Smooth muscle cell (in vitro differentiated cells): ENCODE measurements around the gene BHMT. TPM values are rescaled to one million over a fixed set of nuclear protein-coding genes. Genes with fewer than 3 reads are reported as not detected.

Experiments used
- DNase-seq: peaks from one replicate; lab custom pipeline; 2025; ENCODE audit not compliant: unreplicated experiment; lab: John Stamatoyannopoulos, UW
- H2AFZ ChIP-seq: fragments of 200-600 bp; sonication (generic); 2 replicates; pipeline ENCODE4 v1.6.0; 2016; ENCODE audit warnings: antibody characterized with exemption, low read depth, mild to moderate bottlenecking
- H3F3A ChIP-seq: fragments of 200-600 bp; sonication (generic); 2 replicates; pipeline ENCODE4 v1.6.0; 2017; ENCODE audit warnings: antibody characterized with exemption, low read depth
- H3K27ac ChIP-seq: fragments of 200-600 bp; sonication (generic); 2 replicates; pipeline ENCODE4 v1.5.1; 2016; ENCODE audit warnings: low read depth, mild to moderate bottlenecking
- H3K27me3 ChIP-seq: fragments of 200-600 bp; sonication (generic); 2 replicates; pipeline ENCODE4 v1.6.1; 2016; ENCODE audit warnings: low read depth, mild to moderate bottlenecking
- H3K36me3 ChIP-seq: fragments of 200-600 bp; sonication (generic); 2 replicates; pipeline ENCODE4 v1.5.1; 2016; ENCODE audit warnings: low read depth
- H3K4me1 ChIP-seq: fragments of 200-600 bp; sonication (generic); 2 replicates; pipeline ENCODE4 v1.5.1; 2016; ENCODE audit warnings: low read depth
- H3K4me2 ChIP-seq: fragments of 200-600 bp; sonication (generic); 2 replicates; pipeline ENCODE4 v1.6.0; 2016; ENCODE audit warnings: mild to moderate bottlenecking
- H3K4me3 ChIP-seq: fragments of 200-600 bp; sonication (generic); 2 replicates; pipeline ENCODE4 v1.5.1; 2016; ENCODE audit warnings: mild to moderate bottlenecking
- H3K79me2 ChIP-seq: fragments of 200-600 bp; sonication (generic); 2 replicates; pipeline ENCODE4 v1.6.0; 2016; ENCODE audit warnings: low read depth, mild to moderate bottlenecking
- H3K9ac ChIP-seq: fragments of 200-600 bp; sonication (generic); 2 replicates; pipeline ENCODE4 v1.6.0; 2016; ENCODE audit warnings: low read depth
- H3K9me3 ChIP-seq: fragments of 200-600 bp; sonication (generic); replicated peaks from 2 replicates; pipeline ENCODE4 v1.5.1; 2016; ENCODE audit warnings: low read depth
- H4K20me1 ChIP-seq: fragments of 200-600 bp; sonication (generic); 2 replicates; pipeline ENCODE4 v1.6.0; 2016; ENCODE audit warnings: low read depth
- WGBS: methylation state at CpG from one replicate; pipeline ENCODE4 v1.1.7; 2016; ENCODE audit warnings: low lambda C conversion rate; 5-methylcytosine and 5-hydroxymethylcytosine counted together
- polyA plus RNA-seq: library from polyadenylated mRNA; unstranded; fragments of >200 nt; fragmentation: Nextera tagmentation; extraction: Ambion mirVana; gene quantifications from 2 replicates; pipeline ENCODE4 v1.2.1, GENCODE V29; 2016
- total RNA-seq: library from RNA; depleted of rRNA; stranded (reverse); fragments of >200 nt; gene quantifications from 2 replicates; pipeline ENCODE4 v1.2.3, GENCODE V29; 2014
- TF ChIP-seq, protein P1 (sequence below): fragments of 200-600 bp; sonication (generic); IDR thresholded peaks from 2 replicates; pipeline ENCODE4 v1.5.1; 2017; ENCODE audit warnings: borderline replicate concordance, mild to moderate bottlenecking, antibody characterized with exemption; ENCODE audit not compliant: insufficient read depth, poor library complexity, severe bottlenecking

Gene BHMT
- total and polyA plus RNA-seq, 2 experiments from 2014 or later = not detected

DNA sequence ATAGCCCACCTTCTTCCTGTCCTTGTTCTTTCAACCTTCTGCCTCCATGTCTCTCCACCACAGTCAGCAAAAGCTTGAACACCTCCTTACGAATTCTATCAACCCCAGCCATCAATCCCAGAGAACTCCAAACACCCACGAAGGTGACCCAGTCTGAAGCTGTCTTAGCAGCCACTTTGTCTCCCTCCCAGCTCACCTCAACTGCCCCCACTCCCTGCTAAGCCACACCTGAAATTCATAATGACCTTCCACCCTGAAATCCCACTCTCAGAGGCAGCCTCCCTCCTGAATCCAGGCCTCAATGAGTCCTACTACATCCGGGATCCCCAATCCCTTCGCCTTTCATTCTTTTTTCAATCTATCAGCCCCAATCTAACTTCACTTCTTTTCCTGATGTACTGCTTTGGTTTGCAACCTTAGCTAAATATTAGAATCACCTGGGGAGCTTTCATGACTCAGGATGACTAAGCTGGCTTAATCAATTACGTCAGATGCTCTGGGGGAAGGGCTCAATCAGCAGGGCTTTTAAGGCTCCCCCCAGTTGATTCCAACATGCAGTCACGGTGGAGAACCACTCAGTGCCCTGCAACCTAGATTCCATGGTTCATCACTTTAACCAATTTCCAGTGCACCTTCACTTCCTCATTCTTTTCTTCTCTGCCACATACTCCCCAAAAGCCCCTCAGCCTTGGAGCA lies 32.2 kb downstream of the BHMT start:
- TF ChIP-seq, protein P1, sequence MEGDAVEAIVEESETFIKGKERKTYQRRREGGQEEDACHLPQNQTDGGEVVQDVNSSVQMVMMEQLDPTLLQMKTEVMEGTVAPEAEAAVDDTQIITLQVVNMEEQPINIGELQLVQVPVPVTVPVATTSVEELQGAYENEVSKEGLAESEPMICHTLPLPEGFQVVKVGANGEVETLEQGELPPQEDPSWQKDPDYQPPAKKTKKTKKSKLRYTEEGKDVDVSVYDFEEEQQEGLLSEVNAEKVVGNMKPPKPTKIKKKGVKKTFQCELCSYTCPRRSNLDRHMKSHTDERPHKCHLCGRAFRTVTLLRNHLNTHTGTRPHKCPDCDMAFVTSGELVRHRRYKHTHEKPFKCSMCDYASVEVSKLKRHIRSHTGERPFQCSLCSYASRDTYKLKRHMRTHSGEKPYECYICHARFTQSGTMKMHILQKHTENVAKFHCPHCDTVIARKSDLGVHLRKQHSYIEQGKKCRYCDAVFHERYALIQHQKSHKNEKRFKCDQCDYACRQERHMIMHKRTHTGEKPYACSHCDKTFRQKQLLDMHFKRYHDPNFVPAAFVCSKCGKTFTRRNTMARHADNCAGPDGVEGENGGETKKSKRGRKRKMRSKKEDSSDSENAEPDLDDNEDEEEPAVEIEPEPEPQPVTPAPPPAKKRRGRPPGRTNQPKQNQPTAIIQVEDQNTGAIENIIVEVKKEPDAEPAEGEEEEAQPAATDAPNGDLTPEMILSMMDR = no peak
- WGBS = 83% methylated on average over 6 of the region's 6 CpGs
- H2AFZ ChIP-seq = no peak overlapping the region

DNA sequence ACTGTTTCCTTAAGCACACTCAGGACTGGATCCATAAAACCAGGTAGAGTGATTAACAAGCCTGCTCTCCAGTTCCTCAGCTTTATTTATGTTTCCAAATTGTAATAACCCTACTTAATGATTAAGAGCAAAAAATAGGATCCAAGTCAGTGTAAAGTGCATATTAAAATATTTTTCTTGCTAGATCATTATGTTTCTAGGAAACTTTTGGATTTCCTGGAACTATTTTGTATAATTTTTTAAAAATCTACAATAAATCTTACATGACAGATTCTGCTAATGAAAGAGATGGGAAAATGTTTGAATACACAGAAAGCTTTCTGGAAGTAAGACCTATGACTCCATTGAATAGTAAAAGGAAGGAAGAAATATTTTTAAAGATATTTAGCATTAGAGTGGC lies 35.5 kb downstream of the BHMT start:
- H3K36me3 ChIP-seq = no peaks in the 10 kb centered on the region

More for the DNA sequence above, 32.2 kb downstream of the BHMT start:
- Histone ChIP-seq H3K4me1 (no peaks in the 10 kb centered on the region), H3K9me3 (no peaks in the 10 kb centered on the region), H3K4me2 (no peak overlapping the region), H3K79me2 (no peaks in the 10 kb centered on the region), H3K9ac (no peak overlapping the region), H3K4me3 (no peak overlapping the region), H4K20me1 (no peaks in the 10 kb centered on the region), H3F3A (no peaks in the 10 kb centered on the region), H3K36me3 (no peaks in the 10 kb centered on the region), H3K27me3 (no peaks in the 10 kb centered on the region), H3K27ac (peak overlapping the region; percentile 27)
- no peak for DNase-seq

DNA sequence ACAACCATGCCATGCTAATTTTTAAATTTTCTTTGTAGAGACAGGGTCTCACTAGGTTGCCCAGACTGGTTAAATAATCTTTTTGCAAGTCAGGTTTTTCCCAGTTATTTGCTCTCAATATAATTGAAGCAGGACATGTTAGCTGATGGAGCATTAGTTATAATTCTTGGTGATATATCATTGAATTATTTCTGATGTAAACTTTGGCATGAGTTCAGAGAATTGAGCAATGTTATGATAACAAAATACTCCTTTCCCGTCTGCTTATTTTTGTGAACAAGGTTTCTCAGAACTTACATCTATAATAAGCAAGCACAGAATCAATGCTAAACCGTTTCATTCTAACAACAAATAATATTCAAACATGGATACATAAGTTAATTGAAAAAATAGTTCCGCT lies 37.8 kb downstream of the BHMT start:
- no peaks in the 10 kb centered on the region for H3K9me3 ChIP-seq
- H3K79me2 ChIP-seq = no peaks in the 10 kb centered on the region
- H2AFZ ChIP-seq = no peak overlapping the region
- no peaks in the 10 kb centered on the region for H3K36me3 ChIP-seq
- 87% methylated on average over 3 of the region's 3 CpGs for WGBS
- no peaks in the 10 kb centered on the region for H3F3A ChIP-seq
- no peaks in the 10 kb centered on the region for H3K27me3 ChIP-seq
- no peak for DNase-seq
- no peak overlapping the region for H3K9ac ChIP-seq
- no peak overlapping the region for H3K4me3 ChIP-seq
- no peak overlapping the region for H3K4me2 ChIP-seq
- no peak overlapping the region for H3K27ac ChIP-seq
- no peaks in the 10 kb centered on the region for H4K20me1 ChIP-seq
- no peaks in the 10 kb centered on the region for H3K4me1 ChIP-seq
- TF ChIP-seq, protein P1 = no peak

More for the DNA sequence above, 35.5 kb downstream of the BHMT start:
- Histone ChIP-seq H3F3A (no peaks in the 10 kb centered on the region), H3K4me1 (no peaks in the 10 kb centered on the region), H3K9me3 (no peaks in the 10 kb centered on the region), H3K9ac (no peak overlapping the region), H3K27me3 (no peaks in the 10 kb centered on the region), H3K4me2 (no peak overlapping the region), H3K27ac (no peak overlapping the region), H3K79me2 (no peaks in the 10 kb centered on the region), H2AFZ (no peak overlapping the region), H3K4me3 (no peak overlapping the region), H4K20me1 (no peaks in the 10 kb centered on the region)
- TF ChIP-seq, protein P1 = no peak
- no peak for DNase-seq
